GM21381 (cell line): ENCODE results near the gene EFR3B.

ENCODE experiments used
- ATAC-seq: cut with Tn5 transposase; IDR thresholded peaks from one replicate; pipeline ENCODE4 v1.9.1; 2021; ENCODE audit warnings: mild to moderate bottlenecking, moderate library complexity; ENCODE audit not compliant: unreplicated experiment

EFR3B gene

DNA sequence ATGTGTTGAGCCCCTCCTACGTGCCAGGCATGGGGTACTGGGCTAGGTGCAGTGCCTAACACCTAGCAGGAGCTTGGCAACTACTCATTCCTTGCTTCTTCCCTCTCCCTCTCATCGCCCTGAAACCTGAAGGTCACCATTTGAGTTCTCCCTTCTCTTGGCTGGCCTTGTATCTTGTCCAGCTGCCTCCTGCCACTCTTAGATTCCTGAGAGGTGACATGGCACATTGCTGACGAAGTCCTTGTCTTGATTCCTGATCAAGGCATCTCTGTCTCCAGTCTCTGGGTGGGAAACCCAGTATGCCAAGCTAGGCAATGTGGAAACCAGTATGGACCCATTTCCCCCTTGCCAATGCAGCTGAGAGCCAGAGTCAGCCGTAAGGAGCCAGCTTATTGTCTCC is 9.0 kb upstream of the EFR3B start:
- ATAC-seq = no peak

DNA sequence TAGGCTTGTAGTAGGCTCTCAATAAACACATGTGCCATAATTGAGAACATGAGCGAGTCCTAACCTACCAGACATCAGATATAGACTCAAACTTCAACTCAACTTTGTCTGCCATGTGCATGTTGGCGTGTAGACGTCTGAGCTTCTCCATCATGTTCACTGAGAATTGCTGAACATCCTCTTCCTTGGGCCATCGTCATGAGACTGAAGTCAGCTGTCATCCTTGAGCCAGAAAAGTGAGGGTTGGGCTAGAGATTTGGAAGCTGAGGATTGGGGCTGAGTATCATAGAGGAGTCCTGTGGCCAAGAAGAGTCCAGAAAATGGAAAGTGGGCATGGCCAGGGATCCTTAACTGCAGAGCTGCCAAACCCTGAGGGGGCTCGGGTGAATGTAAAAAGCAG is 7.8 kb upstream of the EFR3B start:
- no peak for ATAC-seq

DNA sequence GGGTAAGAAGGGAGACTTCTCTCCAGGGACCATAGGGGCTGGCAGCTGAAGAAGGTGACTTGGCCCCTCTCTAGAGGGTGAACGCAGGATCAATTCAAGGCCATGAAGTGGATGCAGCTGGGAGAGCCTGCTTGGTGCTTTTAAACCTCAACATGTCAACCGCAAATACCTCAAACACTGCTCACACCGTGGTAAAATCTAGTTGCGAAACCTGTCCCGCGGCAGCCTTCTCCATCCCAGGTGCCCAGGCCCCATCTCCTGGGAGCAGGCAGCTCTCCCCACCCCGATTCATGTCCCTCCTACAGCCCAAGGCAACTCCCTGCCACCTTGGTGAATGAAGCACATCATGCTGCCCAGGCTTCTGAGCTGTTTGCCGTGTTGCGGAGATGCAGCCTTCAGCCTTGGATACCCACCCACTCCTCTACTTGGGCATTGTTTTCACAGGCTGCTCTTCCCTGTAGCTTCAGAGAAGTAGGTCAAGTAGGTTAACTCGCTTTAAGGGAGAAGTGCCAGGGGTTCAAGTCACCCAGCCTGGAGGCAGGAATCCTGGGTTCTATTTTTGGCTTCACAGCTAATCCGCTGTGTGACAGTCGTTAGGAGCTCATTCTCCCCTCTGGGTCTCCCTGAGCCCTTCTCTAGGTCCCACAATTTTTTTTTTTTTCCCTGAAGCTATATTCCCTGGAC is 6.2 kb upstream of the EFR3B start:
- ATAC-seq = no peak

DNA sequence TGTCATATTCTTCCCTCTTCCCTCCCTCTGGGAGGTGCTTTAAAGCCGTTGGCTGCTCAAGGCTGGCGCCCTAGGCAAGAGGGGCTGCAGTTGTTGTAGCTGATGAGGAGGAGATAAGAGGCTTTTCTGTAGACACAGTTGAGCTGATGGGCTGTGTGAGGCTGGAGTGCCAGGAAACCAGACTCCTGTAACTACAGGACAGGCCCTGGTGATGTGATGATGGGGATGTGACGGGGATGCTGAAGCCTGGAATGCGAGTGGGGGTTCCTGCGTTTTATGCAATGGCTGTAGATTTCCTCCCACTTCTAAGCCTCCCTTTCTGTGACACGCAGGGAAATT is 5.7 kb upstream of the EFR3B start:
- ATAC-seq = no peak

DNA sequence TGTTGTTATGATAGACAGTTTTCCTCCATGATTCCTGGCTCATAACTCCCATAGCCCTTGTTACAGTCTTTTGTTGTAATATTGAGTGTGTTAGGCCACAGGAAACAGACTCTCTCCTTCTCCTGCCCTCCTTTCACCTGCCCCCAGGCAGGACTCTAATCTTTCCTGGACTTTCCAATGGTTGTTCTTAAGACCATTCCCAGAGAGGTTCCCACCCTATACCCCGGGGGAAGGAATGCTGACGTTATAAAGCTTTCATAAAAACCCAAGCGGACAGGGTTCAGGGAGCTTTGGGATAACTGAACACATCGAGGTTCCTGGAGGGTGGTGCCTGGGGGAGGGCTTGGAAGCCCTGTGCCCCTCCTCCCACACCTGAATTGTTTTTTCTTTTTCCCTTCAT is 2.8 kb upstream of the EFR3B start:
- no peak for ATAC-seq

DNA sequence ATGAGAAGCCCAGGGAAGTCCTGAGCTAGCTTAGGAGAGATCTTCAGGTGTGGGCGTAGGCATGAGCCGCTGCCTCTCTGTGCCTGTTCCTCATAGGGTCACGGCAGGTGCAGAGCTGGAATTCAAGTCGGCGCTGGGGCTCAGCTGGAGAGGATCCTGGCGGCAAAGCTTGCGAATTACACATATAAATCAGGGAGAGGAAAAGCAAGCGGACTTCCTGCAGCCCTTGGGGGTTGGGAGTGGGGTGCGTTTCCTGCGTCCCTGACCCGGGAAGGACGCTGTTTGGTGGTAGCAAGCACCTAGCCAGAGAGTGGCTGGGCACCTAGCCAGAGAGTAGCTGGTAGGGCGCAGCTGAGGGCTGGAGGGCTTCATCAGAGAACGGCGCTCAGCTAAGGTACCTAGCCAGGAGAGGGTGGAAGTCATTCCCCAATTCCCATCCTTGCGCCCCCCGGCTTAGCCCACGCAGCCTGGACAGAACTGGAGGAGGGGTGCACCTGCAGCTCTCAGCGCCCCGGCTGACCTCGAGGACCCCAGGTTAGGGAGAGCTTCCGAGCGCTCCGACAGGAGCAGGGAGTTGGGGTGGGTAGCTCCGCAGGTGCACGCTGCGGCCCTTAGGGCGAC is 459 bp upstream of the EFR3B start:
- ATAC-seq = no peak

DNA sequence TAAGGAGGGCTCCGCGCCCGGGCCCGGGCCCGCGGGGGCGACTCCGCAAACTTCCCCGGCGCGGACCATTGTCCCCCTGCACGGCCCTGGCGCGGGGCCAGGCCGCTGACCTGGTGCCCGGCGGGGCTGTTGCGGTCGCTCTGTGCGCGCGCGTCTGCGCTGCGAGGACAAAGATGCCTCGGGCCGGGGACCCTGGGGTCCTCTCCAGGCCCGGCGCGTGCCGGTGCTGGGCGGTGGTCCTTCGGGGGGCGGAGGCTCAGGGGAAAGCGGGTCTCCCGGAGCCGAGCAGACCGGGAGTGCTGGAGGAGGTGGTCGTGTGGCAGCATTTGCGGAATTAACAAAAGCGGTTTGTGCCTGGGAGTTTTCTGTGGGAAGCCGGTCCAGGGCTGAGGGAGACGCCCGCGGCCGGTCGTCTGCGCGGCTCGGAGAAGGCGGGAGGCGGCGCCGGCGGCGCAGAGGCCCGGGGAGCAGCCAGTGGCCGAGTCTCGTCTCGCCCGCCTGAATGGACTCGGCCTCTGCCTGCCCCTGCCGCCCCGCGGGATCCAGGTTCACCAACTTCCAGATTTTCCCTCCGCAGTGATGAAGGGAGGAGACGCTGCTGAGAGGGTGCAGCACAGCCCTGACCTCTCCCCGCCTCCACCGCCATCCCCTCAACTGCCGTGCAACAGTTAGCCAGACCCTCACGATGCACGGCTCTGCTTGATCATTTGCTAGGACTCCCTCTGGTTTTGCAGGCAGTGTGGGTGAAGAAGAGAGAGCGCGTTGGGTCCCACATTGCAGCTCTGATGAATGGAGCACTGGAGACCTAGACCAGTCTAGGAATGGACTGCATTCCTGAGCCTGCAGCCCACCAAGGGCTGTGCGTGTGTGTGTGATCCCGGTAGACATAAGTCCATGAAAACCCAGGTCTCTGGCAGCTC is 705 bp downstream of the EFR3B start:
- peak; percentile 22 for ATAC-seq

DNA sequence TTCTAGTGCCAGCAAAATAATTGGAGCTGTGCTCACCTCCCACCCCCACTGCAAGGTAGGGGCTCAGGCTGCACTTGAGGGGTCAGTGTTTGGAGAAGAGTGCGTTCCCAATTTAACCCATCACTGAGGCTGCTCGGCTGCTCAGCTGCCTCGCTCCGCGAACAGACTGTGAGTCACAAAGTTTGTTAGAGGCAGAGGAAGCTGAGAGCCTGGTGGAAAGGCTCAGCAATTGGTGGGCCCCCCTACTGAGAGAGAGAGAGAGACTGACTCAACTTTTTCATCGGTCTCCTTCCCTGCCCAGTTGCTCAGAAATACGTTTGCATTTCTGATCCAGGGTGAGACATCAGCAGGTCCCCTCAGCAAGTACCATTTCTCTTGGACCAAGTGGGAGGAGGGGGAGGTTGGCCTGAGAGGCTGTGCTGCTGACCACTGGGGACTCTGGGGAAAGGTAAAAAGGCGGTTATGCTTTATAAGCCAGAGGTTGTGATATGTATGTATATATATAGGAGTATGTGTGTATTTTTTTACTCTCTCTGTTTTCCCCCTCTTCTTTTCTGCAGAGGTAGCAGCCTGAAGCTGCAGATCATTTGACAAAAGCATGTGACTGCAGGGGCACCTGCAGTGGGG is 1.5 kb downstream of the EFR3B start:
- no peak for ATAC-seq

DNA sequence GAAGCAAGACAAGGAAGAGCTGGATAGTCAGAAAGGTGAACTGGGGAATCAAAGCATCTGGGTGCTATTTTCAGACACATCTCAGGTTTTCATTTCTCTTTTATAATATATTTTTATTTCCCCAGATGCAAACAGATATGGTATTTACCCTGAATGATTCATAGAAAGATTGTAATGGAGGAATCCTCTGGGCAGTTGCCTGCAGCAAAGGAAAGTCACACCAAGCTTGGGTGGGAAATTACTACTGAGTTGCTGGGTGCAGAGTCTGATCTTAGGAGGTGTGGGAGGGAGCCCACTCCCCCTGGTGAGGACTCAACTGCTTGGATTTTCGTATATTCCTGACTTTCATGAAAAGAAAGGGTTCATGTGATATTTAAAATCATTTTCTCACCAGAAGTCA is 2.1 kb downstream of the EFR3B start:
- ATAC-seq = no peak

DNA sequence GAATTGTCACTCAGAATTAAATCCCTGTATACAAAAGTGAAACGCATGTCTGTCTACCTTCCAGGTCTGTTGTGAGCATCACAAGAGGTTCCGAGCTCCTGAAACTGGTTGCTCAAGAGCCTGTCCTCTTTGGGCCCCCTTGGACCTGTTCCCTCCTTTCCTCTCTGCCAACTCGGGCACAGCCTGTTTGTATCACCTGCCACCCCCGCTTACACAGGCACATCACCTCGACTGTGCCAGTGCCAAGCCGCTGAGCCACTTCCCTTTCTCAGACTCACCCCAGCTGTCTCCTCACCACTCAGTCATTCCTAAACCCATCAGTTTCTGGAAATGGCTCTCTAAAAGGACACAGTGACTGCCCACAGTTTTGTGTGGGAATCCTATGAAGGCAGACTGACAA is 3.1 kb downstream of the EFR3B start:
- no peak for ATAC-seq

DNA sequence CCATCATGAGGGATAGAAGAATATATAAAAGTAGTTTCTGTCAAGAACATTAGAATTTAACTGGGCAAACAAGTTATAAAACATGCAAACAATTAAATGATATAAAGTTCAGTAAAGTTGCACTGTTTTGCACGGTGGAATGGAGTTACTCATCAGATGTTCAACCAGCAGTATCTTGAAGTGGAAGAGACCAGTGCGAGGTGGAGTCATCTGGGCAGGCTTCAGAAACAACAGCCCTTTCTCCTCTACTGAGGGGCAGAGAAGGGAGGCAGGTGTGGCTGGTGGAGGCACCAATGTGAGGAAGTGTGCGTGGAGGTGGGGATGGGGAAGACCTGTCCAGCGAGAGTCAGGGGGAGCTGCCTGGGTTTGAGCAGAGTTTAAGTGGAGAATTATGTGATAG is 7.5 kb downstream of the EFR3B start:
- ATAC-seq = no peak

DNA sequence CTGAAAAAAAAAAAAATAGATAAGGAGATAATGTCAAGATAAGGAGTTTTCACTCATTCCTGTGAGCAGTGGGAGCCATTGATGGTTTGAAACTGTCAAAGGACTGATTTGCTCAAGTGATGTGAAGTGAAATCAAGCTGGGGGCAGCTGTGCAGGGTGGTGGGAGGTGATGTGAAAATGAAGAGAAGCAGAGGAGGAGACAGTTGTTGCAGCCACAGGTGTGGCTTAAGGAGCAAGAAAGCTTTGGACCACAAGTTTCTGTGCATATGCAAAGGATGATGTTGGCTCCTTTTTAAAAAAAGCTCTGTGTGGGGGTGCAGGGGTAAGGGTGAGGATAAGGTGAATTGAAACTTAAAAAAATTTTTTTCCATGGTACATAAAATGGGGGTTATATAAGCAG is 8.3 kb downstream of the EFR3B start:
- ATAC-seq = no peak

DNA sequence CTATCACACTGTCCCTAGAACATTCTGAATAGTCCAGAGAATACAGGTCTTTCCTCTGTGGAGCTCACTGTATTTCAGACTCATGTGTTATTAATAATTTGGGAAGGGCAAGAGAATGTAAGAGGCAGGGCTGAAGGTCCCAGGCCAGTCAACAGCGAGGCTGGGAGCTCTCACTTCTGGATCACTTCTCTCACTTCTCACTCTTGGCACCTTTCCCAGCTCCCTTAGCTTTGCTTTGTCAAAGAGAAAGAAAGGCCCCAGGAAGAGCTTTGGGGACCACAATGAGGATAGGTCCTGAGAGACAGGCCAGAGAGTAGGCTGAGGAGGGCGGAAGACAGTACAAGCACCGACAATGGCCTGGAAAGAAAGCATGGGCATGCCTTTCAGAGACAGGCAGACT is 11.2 kb downstream of the EFR3B start:
- ATAC-seq = no peak

DNA sequence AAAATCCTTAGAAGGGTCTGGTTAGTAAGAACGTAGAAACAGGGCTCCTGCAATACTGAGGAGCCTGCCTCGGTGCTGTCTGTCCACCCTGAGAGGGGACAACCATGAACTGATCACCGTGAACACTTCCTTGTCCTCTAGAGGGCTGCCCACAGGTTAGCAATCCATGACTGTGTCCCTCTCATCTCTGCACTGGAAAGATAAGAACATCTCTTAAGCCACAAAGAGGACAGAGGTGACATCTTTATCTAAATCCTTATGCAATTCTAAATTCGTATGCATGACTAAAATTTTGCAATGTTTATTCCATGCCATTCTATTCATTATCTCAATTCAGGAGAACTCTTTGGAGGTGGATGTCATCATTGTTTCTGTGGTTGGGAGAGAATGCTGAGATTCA is 12.8 kb downstream of the EFR3B start:
- no peak for ATAC-seq

DNA sequence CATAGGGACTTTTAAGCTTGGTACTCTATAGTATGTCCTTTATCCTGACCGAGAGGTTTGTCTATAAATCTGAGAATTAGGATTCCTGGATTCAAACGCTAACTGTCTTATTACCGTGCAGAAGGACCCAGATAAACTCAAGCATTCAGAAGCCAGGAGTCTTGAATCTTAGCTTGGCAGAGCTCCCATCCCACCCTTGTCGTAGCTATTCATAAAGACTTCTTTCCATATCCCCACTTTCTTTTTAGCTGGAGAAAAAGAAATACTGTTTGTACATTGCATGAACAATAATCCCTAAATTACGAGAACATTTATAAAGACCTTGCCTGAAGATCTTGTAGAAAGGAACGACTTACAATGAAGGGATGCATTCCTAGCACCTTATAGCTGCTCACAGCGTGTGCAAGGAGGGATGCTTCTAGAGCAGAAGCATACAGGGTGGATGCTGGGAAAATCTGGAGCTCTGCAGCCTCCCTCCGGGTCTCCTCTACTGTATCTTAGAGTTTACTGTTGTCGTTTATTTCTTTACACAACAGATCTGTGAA is 13.6 kb downstream of the EFR3B start:
- no peak for ATAC-seq

DNA sequence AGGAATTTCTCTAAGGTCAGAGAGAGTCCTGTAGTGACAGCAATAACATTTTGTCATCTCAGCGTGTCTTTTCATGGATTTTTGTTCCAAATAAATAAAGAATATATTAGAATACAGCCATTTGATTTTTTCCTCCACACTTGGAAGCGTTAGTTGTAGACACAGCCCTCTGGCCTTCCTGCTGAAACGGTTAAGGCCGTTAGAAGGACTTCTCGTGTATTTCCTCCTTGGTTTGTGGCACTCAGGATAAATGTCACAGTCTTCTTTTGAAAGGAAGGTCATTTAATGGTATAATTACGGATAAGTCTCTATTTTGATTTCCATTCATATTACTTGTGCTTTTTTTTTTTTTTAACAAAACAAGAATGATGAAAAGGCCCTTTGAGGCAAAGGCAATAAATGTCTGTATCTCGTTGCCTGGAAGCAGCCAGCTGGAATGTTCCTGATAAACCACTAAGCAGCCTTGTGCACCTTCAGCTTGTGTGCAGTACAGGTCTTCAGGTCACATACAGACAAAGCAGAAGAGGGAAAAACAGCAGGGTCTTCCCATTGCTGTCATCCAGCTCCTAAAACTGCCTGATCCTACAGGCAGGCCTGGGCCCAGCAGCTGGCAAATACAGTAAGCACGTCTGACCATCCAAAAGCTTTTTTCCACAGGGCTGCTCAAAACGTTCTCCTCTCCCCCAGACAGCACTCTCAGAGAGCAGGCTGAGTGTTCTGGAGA is 14.4 kb downstream of the EFR3B start:
- no peak for ATAC-seq

DNA sequence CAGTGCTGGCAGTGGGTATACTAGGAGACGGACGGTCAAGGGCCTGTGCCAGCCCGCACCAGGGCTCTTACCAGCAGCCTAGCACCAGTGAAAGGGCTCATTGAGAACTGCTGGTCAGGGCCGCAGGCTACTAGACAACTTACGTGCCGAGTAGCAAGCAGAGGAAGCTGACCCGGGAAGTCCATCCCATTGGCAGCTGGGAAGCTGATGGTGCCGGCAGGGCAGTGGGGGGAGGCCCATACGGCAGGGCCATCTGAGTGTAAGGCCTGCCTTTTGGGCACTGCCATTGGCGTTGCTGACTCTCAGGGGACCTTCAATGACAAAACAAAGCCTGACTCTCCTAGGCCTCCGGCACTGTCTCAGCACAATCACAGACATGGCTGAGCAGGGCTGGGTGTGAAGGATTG is 20.6 kb downstream of the EFR3B start:
- ATAC-seq = no peak

DNA sequence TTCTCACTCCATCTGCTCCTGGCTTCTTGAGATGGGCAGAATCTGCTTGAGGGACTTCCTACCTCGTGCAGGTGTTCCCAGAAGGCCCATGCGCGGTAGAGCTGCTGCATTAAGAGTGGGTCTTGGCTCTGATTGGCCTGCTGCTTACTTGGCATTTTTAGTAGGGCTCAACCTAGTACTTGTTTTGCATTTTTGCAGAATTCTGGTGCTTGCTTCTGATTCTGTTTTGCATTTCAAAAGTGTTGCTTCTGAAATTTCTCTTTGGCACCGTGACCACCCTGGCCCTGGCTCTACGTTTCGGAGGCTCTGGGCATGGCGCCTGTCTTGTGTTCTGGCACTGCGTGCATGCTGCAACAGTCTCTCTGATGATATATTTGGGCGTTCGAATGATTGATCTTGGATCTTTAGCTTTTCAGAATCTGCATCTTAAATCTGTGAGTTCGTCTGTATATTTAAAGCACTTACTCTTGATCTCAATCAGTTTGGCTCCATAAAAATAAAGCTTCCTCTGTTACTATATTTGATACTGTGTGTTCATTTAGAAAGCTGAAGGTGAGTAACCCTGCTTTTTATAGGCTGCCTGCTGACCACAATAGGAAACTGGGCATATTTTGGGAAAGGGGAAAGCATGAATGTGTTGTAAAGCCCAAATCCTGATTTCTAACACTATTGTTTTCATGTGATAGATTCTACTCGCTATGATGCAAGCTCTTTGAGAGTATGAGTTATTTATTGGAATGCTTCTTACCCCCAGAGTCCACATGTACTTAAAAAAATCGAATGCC is 22.2 kb downstream of the EFR3B start:
- no peak for ATAC-seq

DNA sequence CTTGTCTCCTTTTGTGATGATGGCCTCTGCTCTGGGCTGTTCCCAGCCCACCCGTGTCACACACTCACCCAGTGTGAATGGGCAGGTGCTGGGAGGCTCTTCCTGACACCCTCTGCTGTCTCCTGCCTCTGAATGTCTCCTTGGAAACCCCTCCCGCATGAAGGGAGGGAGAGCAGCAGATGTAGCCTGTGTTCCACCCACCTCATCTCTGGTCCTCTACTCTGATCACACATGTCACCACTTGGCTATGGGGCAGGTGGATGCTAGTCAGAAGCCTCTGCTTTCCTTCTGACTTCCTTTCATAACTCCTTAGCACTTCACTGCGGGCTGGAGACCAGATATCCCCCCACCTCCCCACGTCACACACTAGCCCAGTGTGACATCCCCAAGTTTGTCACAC is 23.9 kb downstream of the EFR3B start:
- ATAC-seq = no peak

DNA sequence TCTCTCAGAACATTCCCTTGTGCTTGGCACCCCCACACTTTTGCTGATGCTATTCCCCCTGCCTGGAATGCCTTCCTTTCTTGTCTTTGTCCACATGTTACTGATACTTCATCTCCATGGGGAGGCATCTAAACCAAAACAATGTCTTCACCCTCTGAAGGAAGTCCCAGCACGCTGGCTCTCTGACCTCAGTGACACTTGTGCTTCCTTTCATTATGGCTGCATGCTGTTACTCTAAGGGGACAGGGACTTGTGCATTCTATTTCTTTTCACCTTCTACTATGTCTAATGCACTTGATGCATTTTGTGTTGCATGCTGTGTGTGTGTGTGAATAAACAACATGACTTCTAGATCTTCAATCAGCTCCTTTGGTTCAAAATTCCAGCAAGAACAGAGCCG is 24.6 kb downstream of the EFR3B start:
- no peak for ATAC-seq
